ENCODE measurements around the gene OS9.

DNA sequence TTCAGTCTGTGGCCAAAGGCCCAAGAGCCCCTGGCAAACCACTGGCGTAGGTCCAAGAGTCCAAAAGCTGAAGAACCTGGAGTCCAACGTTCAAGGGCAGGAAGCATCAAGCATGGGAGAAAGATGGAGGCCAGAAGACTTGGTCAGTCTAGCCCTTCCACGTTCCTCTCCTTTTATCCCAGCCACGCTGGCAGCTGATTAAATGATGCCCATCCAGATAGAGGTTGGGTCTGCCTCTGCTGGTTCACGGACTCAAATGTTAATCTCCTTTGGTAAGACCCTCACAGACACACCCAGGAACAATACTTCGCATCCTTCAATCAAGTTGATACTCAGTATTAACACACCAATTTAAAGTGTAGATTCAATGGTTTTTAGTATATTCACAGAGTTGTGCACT lies 21.1 kb upstream of the OS9 start:
- TF ChIP-seq POLR2A (IDR thresholded peaks at IDR 0.05), result no peak
- TF ChIP-seq EP300 (IDR thresholded peaks at IDR 0.05), result no peak
